ENCODE results near the gene BRAT1. TPM values are rescaled to one million over a fixed set of nuclear protein-coding genes. Genes with fewer than 3 reads are reported as not detected.

The BRAT1 gene
- total and polyA plus RNA-seq, 2 donors from 2014 or later, result 18.7 to 23.7 TPM

DNA sequence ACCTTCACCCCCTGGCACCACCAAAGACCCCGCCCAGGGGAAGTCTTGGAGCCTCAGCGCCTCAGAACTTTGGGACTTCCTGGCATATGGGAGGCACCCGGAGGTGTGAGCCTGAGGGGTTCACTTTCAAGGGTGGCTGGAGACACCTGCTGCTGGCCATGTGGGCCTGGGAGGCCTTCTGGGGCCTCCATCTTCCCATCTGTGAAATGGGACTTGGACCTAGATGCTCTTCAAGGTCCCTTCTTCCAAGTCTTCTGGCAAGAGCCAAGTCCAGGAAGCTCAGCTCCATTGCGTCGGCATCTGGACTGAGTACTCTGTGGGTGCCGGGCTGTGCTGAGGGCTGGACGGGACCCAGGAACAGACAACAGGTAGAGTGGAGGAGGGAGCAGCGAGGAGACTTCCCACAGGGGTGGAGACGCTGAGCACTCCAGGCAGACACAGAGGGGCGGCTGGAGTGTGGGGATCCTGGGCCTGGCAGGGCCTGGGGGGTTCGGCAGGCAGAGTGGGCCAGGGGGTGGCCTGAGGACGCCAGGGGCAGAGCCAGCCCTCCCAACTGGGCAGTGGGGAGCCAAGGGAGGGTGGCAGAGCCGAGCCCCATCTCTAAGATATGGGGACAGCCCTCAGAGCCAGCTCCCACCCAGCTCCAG is 45.1 kb downstream of the BRAT1 start:
- no peaks in the 10 kb centered on the region for H3K9me3 ChIP-seq (ENCODE audit: control insufficient read depth in 2 of 3, insufficient read depth in 1 of 3, low read length in 3 of 3)
- no peak overlapping the region for H3K4me3 ChIP-seq (ENCODE audit: low read length in 3 of 3)
- DNase-seq (no peak), FAIRE-seq (no peak)
- no peaks in the 10 kb centered on the region for H3K27me3 ChIP-seq (ENCODE audit: control insufficient read depth, insufficient read depth, low read length)
- no peak overlapping the region for H3K27ac ChIP-seq (ENCODE audit: low read depth in 2 of 2, low read length in 2 of 2)
- TF ChIP-seq, protein P1, sequence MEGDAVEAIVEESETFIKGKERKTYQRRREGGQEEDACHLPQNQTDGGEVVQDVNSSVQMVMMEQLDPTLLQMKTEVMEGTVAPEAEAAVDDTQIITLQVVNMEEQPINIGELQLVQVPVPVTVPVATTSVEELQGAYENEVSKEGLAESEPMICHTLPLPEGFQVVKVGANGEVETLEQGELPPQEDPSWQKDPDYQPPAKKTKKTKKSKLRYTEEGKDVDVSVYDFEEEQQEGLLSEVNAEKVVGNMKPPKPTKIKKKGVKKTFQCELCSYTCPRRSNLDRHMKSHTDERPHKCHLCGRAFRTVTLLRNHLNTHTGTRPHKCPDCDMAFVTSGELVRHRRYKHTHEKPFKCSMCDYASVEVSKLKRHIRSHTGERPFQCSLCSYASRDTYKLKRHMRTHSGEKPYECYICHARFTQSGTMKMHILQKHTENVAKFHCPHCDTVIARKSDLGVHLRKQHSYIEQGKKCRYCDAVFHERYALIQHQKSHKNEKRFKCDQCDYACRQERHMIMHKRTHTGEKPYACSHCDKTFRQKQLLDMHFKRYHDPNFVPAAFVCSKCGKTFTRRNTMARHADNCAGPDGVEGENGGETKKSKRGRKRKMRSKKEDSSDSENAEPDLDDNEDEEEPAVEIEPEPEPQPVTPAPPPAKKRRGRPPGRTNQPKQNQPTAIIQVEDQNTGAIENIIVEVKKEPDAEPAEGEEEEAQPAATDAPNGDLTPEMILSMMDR (IDR thresholded peaks at IDR 0.05; ENCODE audit: borderline replicate concordance, extremely low read depth, insufficient read depth), result no peak
- intact Hi-C loops (cut with DNase I), result no loop called here
- peaks cover 0 to 24% (median 5%) of the 10 kb centered on the region in 3 donors for H3K4me1 ChIP-seq (ENCODE audit: control insufficient read depth in 2 of 3, insufficient read depth in 2 of 3, low read depth in 1 of 3, low read length in 3 of 3)
- H3K9ac ChIP-seq (ENCODE audit: low read length in 3 of 3), result no peak overlapping the region
- H3K36me3 ChIP-seq (ENCODE audit: control insufficient read depth in 2 of 3, insufficient read depth in 3 of 3, low read length in 3 of 3), result no peaks in the 10 kb centered on the region

DNA sequence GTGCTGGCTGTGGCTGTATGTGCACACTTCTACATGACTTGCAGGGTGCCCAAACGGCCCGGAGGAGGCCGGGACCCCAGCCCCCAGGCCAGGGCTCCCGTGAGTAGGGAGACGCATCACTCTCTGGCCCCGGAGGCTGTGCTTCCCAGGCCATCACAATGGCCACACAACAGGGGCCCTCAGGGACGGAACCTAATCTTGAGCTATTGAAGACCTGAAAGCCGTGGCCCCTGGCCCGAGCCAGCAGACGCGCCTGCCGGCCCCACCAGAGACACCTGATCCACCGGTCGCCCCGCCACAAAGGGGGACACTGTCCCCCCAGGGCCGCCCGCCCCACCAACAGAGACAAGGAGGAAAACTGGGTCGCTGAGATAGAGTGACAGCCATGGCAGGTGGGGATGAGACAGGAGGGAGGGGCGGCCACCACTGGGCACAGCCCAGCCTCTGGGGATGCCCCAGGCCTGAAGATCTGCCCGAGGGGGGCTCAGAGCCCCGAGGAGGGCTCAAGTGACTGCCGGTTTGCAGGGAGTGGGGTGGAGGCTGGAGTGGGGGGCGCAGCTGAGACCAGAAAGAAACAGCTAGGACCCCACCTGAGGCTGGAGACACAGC is 45.9 kb downstream of the BRAT1 start:
- Histone ChIP-seq H3K4me1 (ENCODE audit: control insufficient read depth in 2 of 3, insufficient read depth in 2 of 3, low read depth in 1 of 3, low read length in 3 of 3) (peaks cover 0 to 24% (median 5%) of the 10 kb centered on the region in 3 donors), H3K4me3 (ENCODE audit: low read length in 3 of 3) (no peak overlapping the region), H3K9me3 (ENCODE audit: control insufficient read depth in 2 of 3, insufficient read depth in 1 of 3, low read length in 3 of 3) (no peaks in the 10 kb centered on the region), H3K27ac (ENCODE audit: low read depth in 2 of 2, low read length in 2 of 2) (no peak overlapping the region), H3K9ac (ENCODE audit: low read length in 3 of 3) (no peak overlapping the region), H3K27me3 (ENCODE audit: control insufficient read depth, insufficient read depth, low read length) (no peaks in the 10 kb centered on the region), H3K36me3 (ENCODE audit: control insufficient read depth in 2 of 3, insufficient read depth in 3 of 3, low read length in 3 of 3) (no peaks in the 10 kb centered on the region)
- DNase-seq, result no peak
- intact Hi-C loops (cut with DNase I), result no loop called here
- TF ChIP-seq, protein P1 (IDR thresholded peaks at IDR 0.05; ENCODE audit: borderline replicate concordance, extremely low read depth, insufficient read depth), result no peak
- FAIRE-seq, result no peak

DNA sequence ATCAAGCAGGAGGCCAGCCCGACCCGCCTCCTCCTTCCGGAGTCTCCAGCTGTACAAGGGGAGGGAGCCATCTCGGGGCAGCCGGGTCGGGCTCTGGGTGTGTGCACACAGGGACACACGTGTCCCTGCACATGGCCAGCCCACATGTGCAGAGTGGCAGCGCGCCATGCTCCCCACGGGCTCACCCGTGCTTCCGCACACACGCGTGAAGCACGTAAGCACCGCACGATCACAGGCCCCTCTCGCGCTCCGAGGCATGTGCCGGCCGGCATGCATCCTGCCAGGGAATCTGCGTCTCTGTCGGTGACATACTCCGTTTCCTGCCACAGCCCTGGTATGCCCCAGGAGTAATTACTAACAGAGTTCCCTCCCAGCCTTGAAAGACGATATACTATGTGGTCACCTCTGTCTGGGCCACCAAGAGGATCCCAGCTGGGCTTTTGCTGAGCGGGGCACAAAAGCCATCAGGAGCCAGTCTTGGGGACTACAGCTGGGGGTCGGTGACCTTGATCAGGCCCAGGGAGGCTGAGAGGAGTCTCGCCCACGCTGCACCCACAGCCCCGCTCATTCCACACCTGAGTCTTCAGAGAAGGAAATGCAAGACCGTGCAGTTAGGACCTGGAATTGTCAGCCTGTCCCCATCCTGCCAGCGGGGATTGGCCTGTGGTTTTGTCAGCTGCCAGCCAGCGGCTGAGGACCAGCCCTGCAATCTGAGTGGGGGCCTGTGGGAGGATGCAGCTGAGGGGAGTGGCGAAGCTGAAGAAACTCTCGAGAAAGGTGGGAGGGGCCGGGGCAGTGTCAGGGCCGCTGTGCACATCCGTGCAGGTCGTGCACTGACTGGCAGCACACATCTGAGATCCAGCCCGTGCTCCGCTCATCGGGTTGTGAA is 46.8 kb downstream of the BRAT1 start:
- FAIRE-seq, result no peak
- intact Hi-C loops (cut with DNase I), result no loop called here
- Histone ChIP-seq H3K4me3 (ENCODE audit: low read length in 3 of 3) (peak overlapping the region in 1 of 3 donors; percentile 19), H3K9me3 (ENCODE audit: control insufficient read depth in 2 of 3, insufficient read depth in 1 of 3, low read length in 3 of 3) (no peaks in the 10 kb centered on the region), H3K27ac (ENCODE audit: low read depth in 2 of 2, low read length in 2 of 2) (peak overlapping the region; percentile 32 to 72), H3K4me1 (ENCODE audit: control insufficient read depth in 2 of 3, insufficient read depth in 2 of 3, low read depth in 1 of 3, low read length in 3 of 3) (peaks cover 0 to 24% (median 5%) of the 10 kb centered on the region in 3 donors), H3K9ac (ENCODE audit: low read length in 3 of 3) (no peak overlapping the region), H3K36me3 (ENCODE audit: control insufficient read depth in 2 of 3, insufficient read depth in 3 of 3, low read length in 3 of 3) (no peaks in the 10 kb centered on the region), H3K27me3 (ENCODE audit: control insufficient read depth, insufficient read depth, low read length) (no peaks in the 10 kb centered on the region)
- TF ChIP-seq, protein P1 (IDR thresholded peaks at IDR 0.05; ENCODE audit: borderline replicate concordance, extremely low read depth, insufficient read depth), result no peak
- peak; percentile 86 to 95 (median 90) for DNase-seq

Data from kidney (tissue), 14 donors.